HepG2 (cell line): ENCODE results near the gene CARMIL3. TPM values are rescaled to one million over a fixed set of nuclear protein-coding genes. Genes with fewer than 3 reads are reported as not detected.
A peak's percentile ranks its signal among the peaks of the same experiment; 100 is the strongest.

ENCODE experiments used
- CEBPB ChIP-seq: IDR thresholded peaks from 2 replicates; pipeline ENCODE4 v1.6.1; 2011; ENCODE audit warnings: low read depth, low read length, improper control_type of control experiment, borderline replicate concordance
- CENPX ChIP-seq: sonication (generic); formaldehyde crosslinking; IDR thresholded peaks from 2 replicates; pipeline ENCODE4 v1.9.0; 2021; ENCODE audit warnings: mild to moderate bottlenecking, missing genetic modification reagents, moderate library complexity
- HMGA1 ChIP-seq: sonication (generic); formaldehyde crosslinking; conservative IDR thresholded peaks from 2 replicates; pipeline ENCODE4 v1.4.0; 2020; ENCODE audit warnings: missing genetic modification reagents
- IKZF4 ChIP-seq: sonication (generic); formaldehyde crosslinking; IDR thresholded peaks from 2 replicates; pipeline ENCODE4 v1.5.1; 2020; ENCODE audit warnings: borderline replicate concordance, mild to moderate bottlenecking, low read depth, missing genetic modification reagents; ENCODE audit errors: not compliant biosample characterization
- NCOA5 ChIP-seq: sonication (generic); formaldehyde crosslinking; IDR thresholded peaks from 2 replicates; pipeline ENCODE4 v1.4.0; 2020; ENCODE audit warnings: missing genetic modification reagents
- NONO ChIP-seq, 2 experiments: fragments of 450-650 bp in 1 of 2; sonication (generic) in 1 of 2; formaldehyde crosslinking in 1 of 2; IDR thresholded peaks in 1 of 2; conservative IDR thresholded peaks in 1 of 2; 2 replicates each; pipeline versions ENCODE4 v1.6.1 to v1.8.0; 2017 to 2022; ENCODE audit warnings: mild to moderate bottlenecking in 1 of 2, missing genetic modification reagents in 1 of 2, moderate library complexity in 1 of 2
- RFXAP ChIP-seq: sonication (generic); formaldehyde crosslinking; IDR thresholded peaks from 2 replicates; pipeline ENCODE4 v1.4.0; 2020; ENCODE audit warnings: missing genetic modification reagents, borderline replicate concordance
- RORA ChIP-seq: sonication (generic); formaldehyde crosslinking; IDR thresholded peaks from 2 replicates; pipeline ENCODE4 v1.5.0; 2020; ENCODE audit warnings: mild to moderate bottlenecking, missing genetic modification reagents, moderate library complexity
- SP140L ChIP-seq: sonication (generic); formaldehyde crosslinking; IDR thresholded peaks from 2 replicates; pipeline ENCODE4 v1.4.0; 2020; ENCODE audit warnings: missing genetic modification reagents, borderline replicate concordance
- SYNCRIP ChIP-seq: fragments of 200-400 bp; formaldehyde crosslinking; IDR thresholded peaks from 2 replicates; pipeline ENCODE4 v1.6.1; 2018; ENCODE audit warnings: mild to moderate bottlenecking, low read depth, low read length; ENCODE audit not compliant: insufficient read depth
- ZNF230 ChIP-seq: sonication (generic); formaldehyde crosslinking; IDR thresholded peaks from 2 replicates; pipeline ENCODE4 v1.4.0; 2020; ENCODE audit warnings: mild to moderate bottlenecking, missing genetic modification reagents
- ZNF333 ChIP-seq: sonication (generic); formaldehyde crosslinking; IDR thresholded peaks from 2 replicates; pipeline ENCODE4 v1.4.0; 2020; ENCODE audit warnings: mild to moderate bottlenecking, missing genetic modification reagents, borderline replicate concordance
- ZNF350 ChIP-seq: sonication (generic); formaldehyde crosslinking; IDR thresholded peaks from 2 replicates; pipeline ENCODE4 v1.4.0; 2020; ENCODE audit warnings: mild to moderate bottlenecking, low read depth, missing genetic modification reagents, borderline replicate concordance
- ZNF484 ChIP-seq: sonication (generic); formaldehyde crosslinking; IDR thresholded peaks from 2 replicates; pipeline ENCODE4 v1.5.1; 2020; ENCODE audit warnings: mild to moderate bottlenecking, low read depth, missing genetic modification reagents, borderline replicate concordance
- ZNF496 ChIP-seq: sonication (generic); formaldehyde crosslinking; IDR thresholded peaks from 2 replicates; pipeline ENCODE4 v1.8.1; 2023; ENCODE audit warnings: mild to moderate bottlenecking, moderate library complexity, missing genetic modification reagents; ENCODE audit not compliant: insufficient replicate concordance
- ZNF597 ChIP-seq: sonication (generic); formaldehyde crosslinking; IDR thresholded peaks from 2 replicates; pipeline ENCODE4 v1.5.0; 2020; ENCODE audit warnings: missing genetic modification reagents
- ZNF660 ChIP-seq: sonication (generic); formaldehyde crosslinking; IDR thresholded peaks from 2 replicates; pipeline ENCODE4 v1.5.1; 2020; ENCODE audit warnings: mild to moderate bottlenecking, low read depth, missing genetic modification reagents, borderline replicate concordance
- ZNF720 ChIP-seq: sonication (generic); formaldehyde crosslinking; IDR thresholded peaks from 2 replicates; pipeline ENCODE4 v1.4.0; 2020; ENCODE audit warnings: missing genetic modification reagents
- polyA plus RNA-seq, 8 experiments: library from polyadenylated mRNA; depleted of rRNA in 3 of 8; stranded (reverse) in 7 of 8; unstranded in 1 of 8; fragments of >200 nt; fragmentation: Illumina TruSeq in 4 of 8; extraction: Trizol in 4 of 8; gene quantifications; 2 replicates each; pipeline versions ENCODE4 v1.2.1 to v1.2.3, GENCODE V29; 2011 to 2016; ENCODE audit warnings: low read depth in 4 of 8, missing spikeins in 1 of 8, mixed read lengths in 1 of 8; ENCODE audit not compliant: insufficient read depth in 1 of 8
- total RNA-seq, 5 experiments: library from RNA; depleted of rRNA; stranded (reverse); fragments of >200 nt; fragmentation: Illumina TruSeq; extraction: Trizol; gene quantifications; 2 replicates each; pipeline ENCODE4 v1.2.3, GENCODE V29; 2016; ENCODE audit warnings: low read depth in 1 of 5
- TF ChIP-seq, protein P1 (sequence below): sonication (generic); formaldehyde crosslinking; IDR thresholded peaks from 2 replicates; pipeline ENCODE4 v1.4.0; 2020; ENCODE audit warnings: missing genetic modification reagents, mild to moderate bottlenecking, borderline replicate concordance
- TF ChIP-seq, protein P2 (sequence below): sonication (generic); formaldehyde crosslinking; IDR thresholded peaks from 2 replicates; pipeline ENCODE4 v1.9.0; 2022; ENCODE audit warnings: missing genetic modification reagents, mild to moderate bottlenecking, borderline replicate concordance
- TF ChIP-seq, protein P3 (sequence below): sonication (generic); formaldehyde crosslinking; IDR thresholded peaks from 2 replicates; pipeline ENCODE4 v1.4.0; 2020; ENCODE audit warnings: missing genetic modification reagents
- TF ChIP-seq, protein P4 (sequence below): sonication (generic); formaldehyde crosslinking; IDR thresholded peaks from 2 replicates; pipeline ENCODE4 v1.5.0; 2020; ENCODE audit warnings: missing genetic modification reagents, mild to moderate bottlenecking, borderline replicate concordance

The CARMIL3 gene
- total and polyA plus RNA-seq, 2 of the 13 experiments (the other 11 are each of a cell fraction or from before 2014, with no cell fraction given): 0.27 to 0.55 TPM

- TF ChIP-seq ZNF484 (CRISPR knock-in tag) (no peak), NONO (IDR thresholded peaks at IDR 0.05) (no peak), NONO (CRISPR knock-in tag; conservative IDR thresholded peaks at IDR 0.05) (no peak), ZNF350 (CRISPR knock-in tag) (no peak), HMGA1 (CRISPR knock-in tag) (no peak), CEBPB (no peak), ZNF496 (CRISPR knock-in tag) (no peak), ZNF333 (CRISPR knock-in tag) (no peak), SP140L (CRISPR knock-in tag) (no peak), ZNF230 (CRISPR knock-in tag) (no peak; the same call in 1 of the 2 replicates), RFXAP (CRISPR knock-in tag) (0 out of 2 replicates have a peak, but pooled peaks have one; percentile 32), ZNF720 (CRISPR knock-in tag) (no peak), CENPX (no peak), ZNF597 (CRISPR knock-in tag) (no peak), ZNF660 (CRISPR knock-in tag) (no peak), SYNCRIP (no peak), RORA (CRISPR knock-in tag) (no peak), IKZF4 (CRISPR knock-in tag) (no peak), NCOA5 (CRISPR knock-in tag) (no peak)
- TF ChIP-seq, protein P1, sequence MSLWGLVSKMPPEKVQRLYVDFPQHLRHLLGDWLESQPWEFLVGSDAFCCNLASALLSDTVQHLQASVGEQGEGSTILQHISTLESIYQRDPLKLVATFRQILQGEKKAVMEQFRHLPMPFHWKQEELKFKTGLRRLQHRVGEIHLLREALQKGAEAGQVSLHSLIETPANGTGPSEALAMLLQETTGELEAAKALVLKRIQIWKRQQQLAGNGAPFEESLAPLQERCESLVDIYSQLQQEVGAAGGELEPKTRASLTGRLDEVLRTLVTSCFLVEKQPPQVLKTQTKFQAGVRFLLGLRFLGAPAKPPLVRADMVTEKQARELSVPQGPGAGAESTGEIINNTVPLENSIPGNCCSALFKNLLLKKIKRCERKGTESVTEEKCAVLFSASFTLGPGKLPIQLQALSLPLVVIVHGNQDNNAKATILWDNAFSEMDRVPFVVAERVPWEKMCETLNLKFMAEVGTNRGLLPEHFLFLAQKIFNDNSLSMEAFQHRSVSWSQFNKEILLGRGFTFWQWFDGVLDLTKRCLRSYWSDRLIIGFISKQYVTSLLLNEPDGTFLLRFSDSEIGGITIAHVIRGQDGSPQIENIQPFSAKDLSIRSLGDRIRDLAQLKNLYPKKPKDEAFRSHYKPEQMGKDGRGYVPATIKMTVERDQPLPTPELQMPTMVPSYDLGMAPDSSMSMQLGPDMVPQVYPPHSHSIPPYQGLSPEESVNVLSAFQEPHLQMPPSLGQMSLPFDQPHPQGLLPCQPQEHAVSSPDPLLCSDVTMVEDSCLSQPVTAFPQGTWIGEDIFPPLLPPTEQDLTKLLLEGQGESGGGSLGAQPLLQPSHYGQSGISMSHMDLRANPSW (CRISPR knock-in tag): no peak
- TF ChIP-seq, protein P2, sequence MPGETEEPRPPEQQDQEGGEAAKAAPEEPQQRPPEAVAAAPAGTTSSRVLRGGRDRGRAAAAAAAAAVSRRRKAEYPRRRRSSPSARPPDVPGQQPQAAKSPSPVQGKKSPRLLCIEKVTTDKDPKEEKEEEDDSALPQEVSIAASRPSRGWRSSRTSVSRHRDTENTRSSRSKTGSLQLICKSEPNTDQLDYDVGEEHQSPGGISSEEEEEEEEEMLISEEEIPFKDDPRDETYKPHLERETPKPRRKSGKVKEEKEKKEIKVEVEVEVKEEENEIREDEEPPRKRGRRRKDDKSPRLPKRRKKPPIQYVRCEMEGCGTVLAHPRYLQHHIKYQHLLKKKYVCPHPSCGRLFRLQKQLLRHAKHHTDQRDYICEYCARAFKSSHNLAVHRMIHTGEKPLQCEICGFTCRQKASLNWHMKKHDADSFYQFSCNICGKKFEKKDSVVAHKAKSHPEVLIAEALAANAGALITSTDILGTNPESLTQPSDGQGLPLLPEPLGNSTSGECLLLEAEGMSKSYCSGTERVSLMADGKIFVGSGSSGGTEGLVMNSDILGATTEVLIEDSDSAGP (CRISPR knock-in tag): no peak
- TF ChIP-seq, protein P3, sequence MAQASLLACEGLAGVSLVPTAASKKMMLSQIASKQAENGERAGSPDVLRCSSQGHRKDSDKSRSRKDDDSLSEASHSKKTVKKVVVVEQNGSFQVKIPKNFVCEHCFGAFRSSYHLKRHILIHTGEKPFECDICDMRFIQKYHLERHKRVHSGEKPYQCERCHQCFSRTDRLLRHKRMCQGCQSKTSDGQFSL (CRISPR knock-in tag): no peak
- TF ChIP-seq, protein P4, sequence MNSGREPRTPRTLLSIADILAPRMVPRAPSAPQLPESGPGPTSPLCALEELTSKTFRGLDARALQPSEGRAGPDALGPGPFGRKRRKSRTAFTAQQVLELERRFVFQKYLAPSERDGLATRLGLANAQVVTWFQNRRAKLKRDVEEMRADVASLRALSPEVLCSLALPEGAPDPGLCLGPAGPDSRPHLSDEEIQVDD (CRISPR knock-in tag): no peak
Measured at GRCh38 chr14:24074625-24075484, 23.0 kb downstream of the CARMIL3 start (continued).
